GM18868 (cell line): ENCODE measurements around the gene CNTLN.
"Not testable (repeated sequence)": the region's sequence is repeated elsewhere in the genome, so short reads cannot be mapped to it uniquely, and the experiment has no call there.

ENCODE experiments used
- ATAC-seq: cut with Tn5 transposase; IDR thresholded peaks from one replicate; pipeline ENCODE4 v1.9.1; 2021; ENCODE audit warnings: mild to moderate bottlenecking, moderate library complexity; ENCODE audit not compliant: unreplicated experiment

Gene CNTLN

DNA sequence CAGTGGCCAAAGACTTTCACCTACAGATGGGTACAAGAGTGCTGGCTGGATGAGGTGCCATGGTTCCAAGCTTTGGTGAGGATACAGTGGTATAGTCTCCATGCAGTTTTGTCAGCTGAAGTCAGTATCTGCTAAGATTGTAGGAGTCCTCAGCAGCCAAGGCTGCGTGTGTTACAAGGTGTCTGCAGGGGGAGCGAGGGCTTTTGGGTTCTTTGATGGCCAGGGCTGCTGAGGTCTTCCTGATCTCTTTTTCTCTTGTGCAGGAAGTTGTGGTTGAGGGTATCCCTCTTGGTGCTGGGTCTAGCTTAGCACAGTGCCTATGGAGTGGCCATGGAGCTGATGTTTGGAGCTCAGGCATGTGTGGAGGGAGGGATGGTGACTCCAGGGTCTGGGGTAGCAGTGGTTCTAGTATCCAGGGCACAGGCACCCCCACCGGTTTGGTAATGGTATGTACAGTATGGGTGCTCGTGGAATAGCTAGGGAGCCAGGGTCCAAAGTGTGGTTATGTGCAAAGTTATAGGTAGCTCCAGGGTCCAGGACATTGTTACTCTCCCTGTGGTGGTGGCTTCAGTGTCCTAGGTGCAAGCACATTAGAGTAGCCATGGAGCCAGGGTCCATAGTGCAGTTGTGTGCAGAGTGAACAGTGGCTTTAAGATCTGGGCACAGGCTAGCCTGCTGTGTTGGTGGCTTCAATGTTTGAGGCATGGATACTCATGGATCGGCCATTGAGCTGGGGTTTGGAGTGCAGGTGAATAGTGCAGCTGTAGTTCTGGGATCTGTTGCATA is 36.7 kb downstream of the CNTLN start:
- no peak for ATAC-seq

GRCh38 chr9:17177496-17177895 is 42.7 kb downstream of the CNTLN start:
- not testable (repeated sequence) for ATAC-seq

- no peak for ATAC-seq
Observed at GRCh38 chr9:17185481-17186029, 50.7 kb downstream of the CNTLN start.

DNA sequence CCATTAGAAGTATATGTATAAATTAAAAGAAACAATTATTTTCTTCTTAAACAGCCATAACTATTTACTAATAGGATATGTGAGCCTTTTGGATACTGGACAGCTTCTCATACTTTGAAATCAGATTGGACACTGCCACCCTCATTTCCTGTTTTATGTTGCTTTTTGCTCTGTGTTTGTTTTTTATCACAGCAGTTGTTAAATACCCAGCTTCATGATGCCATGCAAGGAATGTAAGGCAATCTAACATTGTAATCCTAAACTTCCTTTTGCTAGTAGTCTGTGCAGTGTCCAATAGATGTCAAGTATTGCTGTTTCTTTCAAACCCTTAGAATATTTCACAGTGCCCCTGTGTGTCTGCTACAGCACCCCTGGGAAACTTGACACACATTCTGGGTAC is 56.2 kb downstream of the CNTLN start:
- no peak for ATAC-seq

- ATAC-seq = no peak
Observed at GRCh38 chr9:17204611-17205152, 69.8 kb downstream of the CNTLN start.

GRCh38 chr9:17216011-17216410 is 81.2 kb downstream of the CNTLN start:
- no peak for ATAC-seq

GRCh38 chr9:17216646-17217045 is 81.8 kb downstream of the CNTLN start:
- no peak for ATAC-seq

DNA sequence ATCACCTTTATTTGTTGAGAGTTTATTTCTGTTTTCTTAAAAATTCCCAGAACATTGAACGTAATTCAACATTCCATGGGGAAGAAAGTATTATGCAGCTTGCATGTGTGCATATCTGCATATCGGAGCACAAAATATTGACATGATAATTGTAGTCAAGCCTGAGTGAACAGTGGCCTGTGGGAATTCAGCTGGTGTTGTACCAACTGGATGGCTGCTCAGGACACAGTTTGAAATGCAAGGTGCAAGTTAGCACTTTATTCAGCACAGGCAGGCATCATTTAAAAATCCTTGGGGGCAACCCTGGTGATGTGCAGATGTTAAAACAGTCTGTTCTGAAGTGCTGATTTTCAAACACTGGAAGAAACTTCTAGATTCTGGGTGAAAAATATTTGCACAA is 82.4 kb downstream of the CNTLN start:
- no peak for ATAC-seq

GRCh38 chr9:17219261-17219660 is 84.4 kb downstream of the CNTLN start:
- ATAC-seq = no peak

GRCh38 chr9:17222932-17223331 is 88.1 kb downstream of the CNTLN start:
- ATAC-seq = no peak

- no peak for ATAC-seq
Observed at GRCh38 chr9:17225407-17225806, 90.6 kb downstream of the CNTLN start.

DNA sequence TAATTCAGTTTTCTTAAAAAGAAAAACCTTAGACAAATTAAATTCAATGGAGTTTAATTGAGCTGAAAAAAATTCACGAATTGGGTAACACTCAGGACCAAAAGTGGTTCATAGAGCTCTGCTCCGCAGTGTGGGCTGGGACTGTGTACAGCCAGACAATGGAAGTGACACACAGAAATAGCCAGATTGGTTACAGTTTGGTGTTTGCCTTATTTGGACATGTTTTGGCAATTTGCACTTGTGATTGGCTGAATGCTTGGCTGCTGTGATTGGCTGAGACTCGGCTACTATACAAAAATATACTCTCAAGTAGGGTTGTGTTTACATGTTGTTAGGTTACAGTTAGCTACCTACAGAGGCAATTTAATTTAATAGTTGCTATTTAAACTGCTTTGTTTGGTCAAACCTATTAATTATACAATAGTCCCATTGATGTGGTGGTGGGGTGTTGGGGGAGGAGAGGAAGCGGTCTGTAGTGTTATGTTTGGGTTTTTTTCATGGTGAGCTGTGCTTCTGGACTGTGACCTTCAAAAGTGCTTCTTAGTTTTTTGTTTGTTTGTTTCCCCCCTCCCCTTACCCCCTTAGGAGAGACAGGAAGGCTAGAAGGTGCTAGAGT is 95.2 kb downstream of the CNTLN start:
- ATAC-seq = no peak

GRCh38 chr9:17230646-17231045 is 95.8 kb downstream of the CNTLN start:
- no peak for ATAC-seq

- ATAC-seq = no peak
Observed at GRCh38 chr9:17236147-17236546, 101.3 kb downstream of the CNTLN start.

DNA sequence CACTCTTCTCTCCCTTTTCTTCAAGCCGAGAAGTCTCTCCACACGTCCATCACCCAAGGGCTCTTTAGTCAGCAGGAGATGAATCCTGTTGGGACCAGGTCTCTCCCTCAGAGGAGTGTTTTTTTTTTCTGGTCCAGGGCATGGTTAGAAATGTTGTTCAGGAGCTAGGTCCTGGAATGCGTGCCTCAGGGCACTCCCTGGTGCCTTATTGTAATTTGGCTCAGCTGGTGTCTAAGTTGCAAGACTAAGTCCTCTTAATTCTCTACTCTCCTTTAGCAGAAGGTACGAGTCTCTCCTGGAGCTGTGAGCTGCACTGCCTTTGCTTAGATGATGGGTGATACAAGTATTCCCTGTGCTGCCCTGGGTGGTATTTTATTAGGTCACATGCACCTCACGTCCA is 111.9 kb downstream of the CNTLN start:
- no peak for ATAC-seq

GRCh38 chr9:17251100-17251499 is 116.3 kb downstream of the CNTLN start:
- ATAC-seq = no peak

DNA sequence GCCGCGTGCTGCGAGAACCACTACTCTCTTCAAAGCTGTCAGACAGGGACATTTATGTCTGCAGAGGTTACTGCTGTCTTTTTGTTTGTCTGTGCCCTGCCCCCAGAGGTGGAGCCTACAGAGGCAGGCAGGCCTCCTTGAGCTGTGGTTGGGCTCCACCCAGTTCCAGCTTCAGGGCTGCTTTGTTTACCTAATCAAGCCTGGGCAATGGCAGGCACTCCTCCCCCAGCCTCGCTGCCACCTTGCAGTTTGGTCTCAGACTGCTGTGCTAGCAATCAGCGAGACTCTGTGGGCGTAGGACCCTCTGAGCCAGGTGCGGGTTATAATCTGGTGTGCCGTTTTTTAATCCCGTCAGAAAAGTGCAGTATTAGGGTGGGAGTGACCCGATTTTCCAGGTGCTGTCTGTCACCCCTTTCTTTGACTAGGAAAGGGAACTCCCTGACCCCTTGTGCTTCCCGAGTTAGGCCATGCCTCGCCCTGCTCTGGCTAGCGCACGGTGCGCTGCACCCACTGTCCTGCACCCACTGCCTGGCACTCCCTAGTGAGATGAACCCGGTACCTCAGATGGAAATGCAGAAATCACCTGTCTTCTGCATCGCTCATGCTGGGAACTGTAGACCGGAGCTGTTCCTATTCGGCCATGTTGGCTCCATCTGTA is 133.8 kb downstream of the CNTLN start:
- not testable (repeated sequence) for ATAC-seq

GRCh38 chr9:17269799-17270198 is 135.0 kb downstream of the CNTLN start:
- ATAC-seq = no peak

GRCh38 chr9:17272536-17272935 is 137.7 kb downstream of the CNTLN start:
- no peak for ATAC-seq

GRCh38 chr9:17280350-17281012 is 145.6 kb downstream of the CNTLN start:
- no peak for ATAC-seq

DNA sequence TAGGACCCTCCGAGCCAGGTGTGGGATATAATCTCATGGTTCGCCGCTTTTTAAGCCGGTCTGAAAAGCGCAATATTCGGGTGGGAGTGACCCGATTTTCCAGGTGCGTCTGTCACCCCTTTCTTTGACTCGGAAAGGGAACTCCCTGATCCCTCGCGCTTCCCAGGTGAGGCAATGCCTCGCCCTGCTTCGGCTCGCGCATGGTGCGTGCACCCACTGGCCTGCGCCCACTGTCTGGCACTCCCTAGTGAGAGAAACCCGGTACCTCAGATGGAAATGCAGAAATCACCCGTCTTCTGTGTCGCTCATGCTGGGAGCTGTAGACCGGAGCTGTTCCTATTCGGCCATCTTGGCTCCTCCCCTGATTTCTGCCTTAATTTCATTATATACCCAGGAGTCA is 155.8 kb downstream of the CNTLN start:
- not testable (repeated sequence) for ATAC-seq
